Measurements from ENCODE around the gene MAML3.

Gene MAML3

DNA sequence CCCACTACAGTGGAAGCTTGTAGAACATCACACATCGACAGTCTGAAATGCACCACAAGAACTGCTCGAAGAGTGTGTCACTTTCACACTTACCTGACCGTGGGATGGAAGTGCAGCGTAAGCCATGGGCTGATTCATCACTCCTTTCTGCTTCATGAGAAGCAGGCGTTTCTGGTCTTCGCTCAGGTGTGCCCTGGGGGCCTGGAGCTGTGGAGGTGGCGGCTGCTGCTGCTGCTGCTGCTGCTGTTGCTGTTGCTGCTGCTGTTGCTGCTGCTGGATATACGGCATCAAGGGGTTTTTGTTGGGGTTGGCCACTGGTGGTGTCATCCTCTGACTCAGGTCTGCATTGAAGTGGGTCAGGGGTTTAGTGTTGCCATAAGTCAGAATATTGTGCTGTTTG lies 264.7 kb downstream of the MAML3 start:
- no peak for DNase-seq

DNA sequence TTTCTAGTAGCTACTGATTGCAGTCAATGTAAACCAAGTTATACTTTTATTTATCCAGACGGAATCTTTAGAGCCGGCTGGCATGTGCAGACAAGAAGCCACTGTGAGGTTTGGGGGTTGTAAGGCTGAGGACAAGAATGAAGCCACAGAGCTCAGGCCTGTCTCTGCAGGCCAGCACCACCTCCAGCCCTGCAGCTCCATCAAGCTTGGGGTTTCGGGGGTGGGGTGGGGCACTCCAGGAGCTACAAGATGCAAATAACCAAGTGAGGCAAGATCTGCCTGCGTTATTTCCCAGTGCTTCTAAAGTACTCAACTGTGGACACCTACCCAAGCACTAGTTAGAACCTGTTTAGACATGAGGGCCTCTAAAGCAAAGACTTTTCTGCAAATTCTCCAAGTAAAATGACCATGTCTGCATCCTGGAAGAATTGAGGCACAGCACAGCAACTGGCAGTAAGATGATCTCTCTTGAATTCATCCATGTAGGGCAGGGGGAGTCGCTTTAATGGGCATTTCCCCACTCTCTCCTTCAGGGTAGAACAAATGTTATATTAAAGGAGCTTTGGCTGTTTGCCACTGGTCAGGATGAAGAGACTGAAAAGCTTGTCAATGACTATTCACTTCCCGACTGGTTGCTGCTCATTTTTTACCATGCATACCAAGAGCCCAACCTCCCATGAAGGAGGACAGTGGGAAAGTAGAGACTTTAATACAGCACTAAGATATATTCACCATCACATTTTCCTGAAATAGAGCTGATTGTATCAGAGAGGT lies 265.8 kb downstream of the MAML3 start:
- DNase-seq = no peak

DNA sequence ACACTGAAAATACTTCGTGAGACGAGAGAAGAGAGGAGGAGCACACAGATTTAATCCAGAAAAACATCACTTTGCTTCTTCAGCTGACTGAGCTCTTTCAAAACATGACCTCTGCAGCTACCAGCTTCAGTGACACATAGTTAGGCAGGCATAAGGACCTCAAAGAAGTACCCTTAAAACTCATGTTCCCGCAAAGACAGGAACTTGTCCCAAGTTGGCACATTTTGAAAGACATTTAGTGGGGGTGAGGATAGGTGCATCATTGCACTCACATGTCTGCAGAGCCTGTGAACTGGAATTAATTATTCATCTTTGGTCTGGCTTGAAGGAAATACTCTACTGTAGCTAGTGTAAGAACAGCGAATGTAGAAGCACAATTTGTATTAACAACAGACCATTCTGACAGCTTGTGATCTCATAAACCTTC lies 266.6 kb downstream of the MAML3 start:
- no peak for DNase-seq

GRCh38 chr4:139886798-139887197 lies 267.2 kb downstream of the MAML3 start:
- DNase-seq = no peak

DNA sequence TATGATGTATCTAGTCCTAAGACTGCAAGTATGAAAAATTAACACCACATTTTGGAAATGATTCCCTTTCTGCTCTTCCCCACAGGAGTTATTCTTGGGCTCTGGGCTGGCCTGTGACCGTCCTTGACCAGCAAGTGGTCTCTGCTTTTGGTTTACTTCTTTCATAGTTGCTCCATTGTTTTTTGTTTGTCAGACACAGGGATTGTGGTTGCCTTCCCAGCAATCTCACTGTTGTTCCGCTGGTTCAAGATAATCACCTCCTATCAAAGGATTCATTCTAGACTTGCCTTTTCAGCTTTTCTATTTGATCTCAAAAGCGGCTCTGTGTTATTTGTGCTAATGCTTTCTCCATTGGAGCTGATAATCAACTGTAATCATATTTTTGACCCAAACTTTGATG lies 269.5 kb downstream of the MAML3 start:
- no peak for DNase-seq

DNA sequence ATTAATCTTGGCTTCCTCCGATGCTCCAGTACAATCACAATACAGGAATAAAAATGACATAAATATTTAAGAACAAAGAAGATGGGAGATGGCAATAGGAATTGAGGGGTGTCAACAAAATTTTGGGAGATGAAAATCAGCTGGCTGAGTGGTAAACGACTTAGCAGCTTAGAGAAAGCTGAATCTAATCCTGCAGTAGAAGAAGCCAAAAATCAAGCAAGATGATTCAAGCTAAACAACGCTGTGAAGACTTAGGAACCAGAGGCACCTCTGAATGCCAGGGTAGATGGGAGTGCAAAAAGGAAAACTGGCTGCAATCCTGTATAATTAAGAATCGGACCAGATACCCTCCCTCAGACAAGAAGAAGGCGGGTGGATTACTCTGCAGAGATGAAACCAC lies 273.1 kb downstream of the MAML3 start:
- DNase-seq = no peak

DNA sequence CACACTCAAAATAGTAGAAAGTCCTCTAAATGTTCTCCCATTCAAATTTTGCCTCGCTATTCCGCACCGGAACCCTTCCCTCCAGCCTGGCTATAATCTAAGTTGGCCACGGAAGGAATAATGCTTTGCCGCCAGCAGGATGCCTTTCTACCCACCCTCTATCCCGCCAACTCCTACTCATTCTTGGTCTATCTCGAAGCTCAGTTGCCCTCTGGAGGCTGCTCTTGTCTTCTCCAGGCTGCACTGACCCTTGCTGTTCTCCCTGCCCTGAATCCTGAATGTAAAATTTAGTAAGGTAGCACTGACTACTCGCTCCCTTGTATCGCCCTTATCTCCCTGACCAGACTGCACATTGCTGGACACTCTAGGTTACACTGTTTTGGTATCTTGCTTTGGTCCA lies 275.9 kb downstream of the MAML3 start:
- DNase-seq = no peak

GRCh38 chr4:139876337-139876941 lies 277.5 kb downstream of the MAML3 start:
- no peak for DNase-seq

DNA sequence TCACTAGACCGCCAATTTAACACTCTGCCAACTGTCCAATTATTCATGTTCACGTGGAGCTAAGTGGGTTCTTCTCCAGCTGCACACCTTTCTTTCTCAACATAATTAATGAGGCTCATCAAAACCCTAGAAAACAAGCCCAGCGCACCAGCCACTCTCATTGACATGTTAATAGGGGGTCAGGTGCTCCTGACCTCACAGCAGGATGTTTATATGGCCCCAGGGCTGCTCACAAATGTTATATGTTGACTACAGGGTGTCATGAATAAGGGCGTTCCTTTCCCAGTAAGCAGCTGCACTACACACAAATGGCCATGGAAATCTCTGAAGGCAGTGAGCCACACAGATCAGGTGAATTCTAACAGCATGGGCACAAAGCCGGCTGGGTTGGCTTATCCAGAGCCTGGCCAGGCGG lies 278.6 kb downstream of the MAML3 start:
- no peak for DNase-seq

GRCh38 chr4:139873111-139873860 lies 280.7 kb downstream of the MAML3 start:
- no peak for DNase-seq

DNA sequence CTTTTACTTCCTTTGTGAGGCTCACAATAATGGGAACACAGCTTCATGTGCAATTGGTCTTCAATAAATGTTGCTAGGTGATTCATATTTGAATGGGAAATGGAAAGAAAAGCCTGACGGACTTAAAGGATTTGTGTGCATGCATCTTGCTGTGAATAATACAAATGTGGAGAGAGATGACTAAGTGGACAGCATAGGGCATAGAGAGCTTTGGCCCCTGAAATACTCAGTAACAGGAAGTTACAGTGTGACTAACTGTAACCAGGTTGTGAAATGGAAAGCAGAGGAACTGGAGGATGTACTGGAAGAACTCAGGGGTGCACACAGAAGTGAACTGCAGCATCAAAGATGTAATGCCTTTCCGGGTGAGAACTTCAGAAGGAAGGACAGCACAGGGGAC lies 281.7 kb downstream of the MAML3 start:
- DNase-seq = no peak

DNA sequence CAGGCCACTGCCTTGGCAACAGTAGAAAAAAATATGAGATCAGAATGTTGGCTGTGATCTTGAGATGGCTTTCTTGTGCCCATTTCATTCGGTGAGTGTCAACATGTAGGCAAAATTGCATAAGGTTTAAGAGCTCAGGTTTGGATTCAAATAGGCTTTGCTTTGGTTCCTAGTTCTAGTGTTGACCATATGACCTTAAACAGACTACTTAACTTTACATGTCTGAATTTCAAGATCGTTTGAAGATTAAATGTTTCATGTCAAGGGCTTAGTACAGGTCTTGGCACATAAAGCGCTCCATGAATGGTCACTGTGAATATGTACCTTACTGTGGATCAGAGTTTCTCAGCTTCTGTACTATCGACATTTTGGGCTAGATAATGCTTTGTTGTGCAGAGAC lies 284.2 kb downstream of the MAML3 start:
- no peak for DNase-seq

DNA sequence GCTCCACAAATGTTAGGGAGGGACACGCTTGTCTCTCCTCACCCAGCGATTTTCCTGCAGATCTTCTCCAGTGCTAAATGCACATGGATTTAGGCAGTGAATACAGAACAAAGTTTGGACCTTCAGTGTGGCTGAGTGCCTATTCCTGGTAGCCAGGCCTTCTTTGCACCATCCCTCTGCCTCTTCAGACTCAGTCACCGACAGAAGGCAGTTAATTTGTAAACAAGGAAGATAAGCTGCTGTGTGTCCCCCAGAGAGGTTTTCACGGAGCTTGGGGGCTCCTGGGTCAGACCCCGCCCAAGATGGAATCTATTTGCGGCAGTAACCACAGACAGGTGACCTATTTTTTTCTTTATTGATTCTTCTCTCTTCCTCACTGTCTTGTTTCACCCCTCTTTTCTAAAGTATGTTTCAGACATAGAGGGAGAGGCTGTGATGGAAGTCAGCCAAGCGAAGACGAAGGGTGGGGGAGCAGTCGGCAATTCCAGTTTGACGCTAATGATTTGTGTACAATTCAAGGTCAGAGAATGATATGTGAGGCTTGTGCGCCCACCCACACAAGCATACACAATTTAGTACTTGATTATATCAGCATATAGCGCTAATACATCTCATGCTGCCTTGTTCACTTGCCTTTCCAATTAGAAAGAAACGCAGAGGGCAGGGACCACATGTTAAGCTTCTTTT lies 287.6 kb downstream of the MAML3 start:
- DNase-seq = no peak

- DNase-seq = no peak
Measured at GRCh38 chr4:139865537-139865936, 288.4 kb downstream of the MAML3 start.

DNA sequence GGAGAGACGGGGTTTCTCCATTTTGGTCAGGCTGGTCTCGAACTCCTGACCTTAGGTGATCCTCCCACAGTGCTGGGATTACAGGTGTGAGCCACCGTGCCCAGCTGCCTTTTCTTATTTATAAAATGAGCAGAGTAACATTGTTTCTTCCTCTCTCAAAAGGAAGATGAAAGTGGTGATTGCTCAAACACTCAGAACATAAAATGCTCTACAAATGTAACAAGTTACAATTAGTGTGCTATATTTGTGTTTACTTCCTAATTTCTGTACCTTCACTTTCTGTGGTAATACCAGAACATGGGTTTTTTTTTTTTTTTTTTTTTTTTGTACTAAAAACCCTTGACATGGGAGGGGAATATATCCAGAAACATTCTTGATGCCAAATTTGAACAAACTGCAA lies 290.5 kb downstream of the MAML3 start:
- no peak for DNase-seq

DNA sequence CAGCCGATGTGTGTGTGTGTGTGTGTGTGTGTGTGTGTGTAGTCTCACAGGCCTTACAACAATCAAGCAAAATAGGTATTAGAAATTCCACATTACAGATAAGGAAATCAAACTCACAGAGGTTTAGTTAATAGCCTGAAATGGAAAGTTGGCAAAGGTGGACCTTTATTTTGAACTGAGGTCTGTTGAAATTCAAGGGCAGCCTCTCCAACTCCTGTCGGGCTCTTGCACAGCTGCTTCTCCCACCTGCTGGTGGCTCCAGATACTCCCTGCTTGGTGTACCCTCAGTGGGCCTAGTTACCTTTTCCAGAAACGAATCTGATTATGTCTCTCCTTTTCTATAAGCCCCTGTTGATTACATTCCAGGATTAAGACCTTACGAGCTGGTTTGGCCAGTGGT lies 292.5 kb downstream of the MAML3 start:
- no peak for DNase-seq

GRCh38 chr4:139860435-139861024 lies 293.5 kb downstream of the MAML3 start:
- DNase-seq = no peak

DNA sequence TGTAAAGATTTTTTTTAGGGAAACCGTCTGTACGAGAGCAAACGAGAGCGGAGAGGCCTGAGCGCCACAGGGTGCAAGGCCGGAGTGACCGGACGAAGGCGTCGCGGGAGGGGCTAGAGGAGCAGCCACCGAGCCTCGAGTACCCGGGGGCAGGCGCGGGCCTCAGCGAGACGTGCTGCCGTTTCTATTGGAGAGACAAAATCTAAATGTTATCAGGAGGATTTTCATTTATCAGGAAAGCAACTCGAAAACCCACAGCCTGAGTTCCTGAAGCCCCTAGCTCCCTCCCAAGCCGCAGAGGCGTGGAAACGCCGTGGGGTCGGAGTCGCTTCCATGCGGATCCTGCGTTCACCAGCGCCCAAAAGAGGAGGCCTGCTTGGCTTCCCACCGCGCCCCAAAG lies 294.1 kb downstream of the MAML3 start:
- no peak for DNase-seq

DNA sequence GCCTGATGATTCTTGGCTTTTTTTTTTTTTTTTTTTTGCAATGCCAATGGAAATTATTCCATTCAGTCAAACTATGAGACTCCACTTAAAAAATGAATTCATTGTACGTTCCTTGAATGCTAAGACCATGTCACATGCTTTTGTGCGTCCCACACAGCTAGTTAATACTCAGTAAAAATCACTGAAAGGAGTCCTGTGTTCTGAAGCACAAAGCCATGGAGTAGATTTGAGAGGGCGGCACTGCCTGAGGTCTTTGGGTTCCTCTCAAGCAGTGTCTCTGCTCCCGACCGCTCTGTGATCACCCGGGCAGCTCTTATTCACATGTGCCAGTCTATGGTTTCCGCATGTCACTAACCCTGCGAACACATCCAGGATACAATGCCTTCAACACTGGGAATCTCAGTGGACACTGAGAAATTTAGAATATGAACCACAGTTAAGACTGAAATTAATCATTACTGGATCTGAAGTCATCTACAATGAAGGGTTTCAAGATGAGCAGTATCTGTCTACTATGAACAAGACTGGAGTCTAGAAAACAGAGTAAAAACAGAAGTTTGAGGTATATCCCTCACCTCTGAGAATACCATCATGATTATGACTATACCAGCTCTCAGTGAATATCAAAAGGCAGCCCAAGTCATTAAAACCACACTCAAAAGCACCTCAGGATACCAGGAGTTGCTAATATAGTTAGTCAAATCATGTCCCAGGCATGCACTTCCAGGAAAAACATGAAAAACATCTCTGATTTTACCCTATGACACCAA lies 295.4 kb downstream of the MAML3 start:
- DNase-seq = no peak

GRCh38 chr4:139857977-139858376 lies 296.0 kb downstream of the MAML3 start:
- DNase-seq = no peak

GRCh38 chr4:139857021-139857420 lies 297.0 kb downstream of the MAML3 start:
- DNase-seq = no peak

- DNase-seq = no peak
Measured at GRCh38 chr4:139854668-139855403, 299.1 kb downstream of the MAML3 start.

Measured in activated CD4-positive, alpha-beta T cell treated with anti-CD3 and anti-CD28 coated beads for 1 hour (primary cell).